Common myeloid progenitor, CD34-positive (primary cell): ENCODE measurements around the gene SMARCC1.

ENCODE experiments used
- CTCF ChIA-PET: fragments of 350-600 bp; sonication (Branson Sonifier 250); formaldehyde crosslinking; loops from one replicate; lab custom pipeline; 2021; ENCODE audit warnings: antibody characterized with exemption; lab: Charles Lee
- POLR2A ChIA-PET: fragments of 350-600 bp; sonication (Branson Sonifier 250); formaldehyde crosslinking; loops from one replicate; lab custom pipeline; 2021; ENCODE audit warnings: antibody characterized with exemption; lab: Charles Lee
- DNase-seq, 3 donors: peaks; one replicate each; pipeline versions ENCODE4 v3.0.0 to v3.0.0-alpha.2; 2013
- H3K27ac ChIP-seq, 2 experiments: 1 replicate in 1 of 2; 2 replicates in 1 of 2; pipeline ENCODE4 v1.7.0; 2013; ENCODE audit warnings: inconsistent platforms in 2 of 2, low read length in 2 of 2, mild to moderate bottlenecking in 2 of 2, low read depth in 1 of 2, moderate library complexity in 1 of 2; ENCODE audit not compliant: severe bottlenecking in 2 of 2, insufficient read depth in 1 of 2, poor library complexity in 1 of 2
- H3K27me3 ChIP-seq, 5 experiments: replicated peaks in 2 of 5; 1 replicate in 3 of 5; 2 replicates in 2 of 5; pipeline versions ENCODE4 v1.6.1 to v1.7.0; 2013; ENCODE audit warnings: low read length in 4 of 5, mild to moderate bottlenecking in 2 of 5, moderate library complexity in 2 of 5, inconsistent platforms in 1 of 5; ENCODE audit not compliant: insufficient read depth in 5 of 5, control insufficient read depth in 4 of 5
- H3K36me3 ChIP-seq, 4 experiments: 1 replicate in 2 of 4; 2 replicates in 2 of 4; pipeline versions ENCODE4 v1.6.1 to v1.7.0; 2013; ENCODE audit warnings: low read length in 3 of 4, control low read depth in 1 of 4, mild to moderate bottlenecking in 1 of 4; ENCODE audit not compliant: control insufficient read depth in 4 of 4, insufficient read depth in 4 of 4
- H3K4me1 ChIP-seq, 4 experiments: 1 replicate in 3 of 4; 2 replicates in 1 of 4; pipeline versions ENCODE4 v1.6.1 to v1.7.1; 2013; ENCODE audit warnings: low read length in 3 of 4, mild to moderate bottlenecking in 3 of 4, control low read depth in 1 of 4, inconsistent platforms in 1 of 4, moderate library complexity in 1 of 4; ENCODE audit not compliant: control insufficient read depth in 4 of 4, insufficient read depth in 4 of 4; ENCODE audit errors: control extremely low read depth in 1 of 4
- H3K4me3 ChIP-seq, 7 experiments: 1 replicate in 4 of 7; 2 replicates in 3 of 7; pipeline versions ENCODE4 v1.5.1 to v1.7.0; 2013; ENCODE audit warnings: mild to moderate bottlenecking in 7 of 7, low read length in 6 of 7, moderate library complexity in 6 of 7, inconsistent platforms in 2 of 7, low read depth in 2 of 7, control low read depth in 1 of 7; ENCODE audit not compliant: insufficient read depth in 4 of 7, control insufficient read depth in 1 of 7; ENCODE audit errors: extremely low read depth in 1 of 7
- H3K9me3 ChIP-seq, 5 experiments: 1 replicate in 4 of 5; 2 replicates in 1 of 5; pipeline versions ENCODE4 v1.6.1 to v1.7.1; 2013; ENCODE audit warnings: low read length in 4 of 5, mild to moderate bottlenecking in 2 of 5, inconsistent platforms in 1 of 5, low read depth in 1 of 5, moderate library complexity in 1 of 5; ENCODE audit not compliant: control insufficient read depth in 4 of 5, insufficient read depth in 2 of 5; ENCODE audit errors: control extremely low read depth in 1 of 5
- WGBS: methylation state at CpG from one replicate; pipeline ENCODE4 v1.1.5; 2013; ENCODE audit not compliant: insufficient coverage; 5-methylcytosine and 5-hydroxymethylcytosine counted together

Gene SMARCC1

DNA sequence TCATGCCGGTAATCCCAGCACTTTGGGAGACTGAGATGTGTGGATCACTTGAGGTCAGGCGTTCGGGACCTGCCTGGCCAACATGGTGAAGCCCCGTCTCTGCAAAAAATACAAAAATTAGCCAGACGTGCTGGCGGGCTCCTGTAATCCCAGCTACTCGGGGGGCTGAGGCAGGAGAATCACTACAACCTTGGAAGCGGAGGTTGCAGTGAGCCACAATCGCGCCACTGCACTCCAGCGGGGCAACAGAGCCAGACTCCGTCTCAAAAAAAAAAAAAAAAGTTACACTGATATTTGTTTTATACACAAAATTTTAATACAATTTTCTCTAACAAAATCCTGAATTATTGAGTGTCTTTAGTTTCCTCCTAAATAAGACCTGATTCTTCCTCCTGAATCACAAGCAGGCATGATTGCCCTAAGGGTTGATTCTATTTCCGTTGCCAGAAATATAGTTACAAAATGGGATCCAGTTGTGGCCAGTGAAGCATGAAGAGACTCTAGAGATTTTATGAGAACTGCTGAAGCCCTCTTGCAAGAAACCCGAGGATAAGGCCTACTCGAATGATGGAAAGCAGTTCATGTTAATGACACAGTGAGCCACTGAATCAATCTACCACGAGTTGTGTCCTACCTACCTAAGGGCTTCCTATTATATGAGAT is 9.6 kb upstream of the SMARCC1 start:
- ChIA-PET POLR2A (no interaction called here), CTCF (interaction anchor here (3.0 kb wide), 1 partner anchor 9 kb away, joined by 10 read pairs; no protein-coding TSS in a partner anchor)
- no peak for DNase-seq
- peaks cover 0 to 3% (median 0%) of the 10 kb centered on the region in 5 experiments for H3K9me3 ChIP-seq
- H3K4me1 ChIP-seq, result peaks cover 0 to 2% (median 0%) of the 10 kb centered on the region in 4 experiments
- WGBS, result 98% methylated on average over 8 of the region's 16 CpGs
- H3K4me3 ChIP-seq, result no peak overlapping the region
- no peaks in the 10 kb centered on the region for H3K36me3 ChIP-seq
- no peaks in the 10 kb centered on the region for H3K27me3 ChIP-seq
- no peak overlapping the region for H3K27ac ChIP-seq

DNA sequence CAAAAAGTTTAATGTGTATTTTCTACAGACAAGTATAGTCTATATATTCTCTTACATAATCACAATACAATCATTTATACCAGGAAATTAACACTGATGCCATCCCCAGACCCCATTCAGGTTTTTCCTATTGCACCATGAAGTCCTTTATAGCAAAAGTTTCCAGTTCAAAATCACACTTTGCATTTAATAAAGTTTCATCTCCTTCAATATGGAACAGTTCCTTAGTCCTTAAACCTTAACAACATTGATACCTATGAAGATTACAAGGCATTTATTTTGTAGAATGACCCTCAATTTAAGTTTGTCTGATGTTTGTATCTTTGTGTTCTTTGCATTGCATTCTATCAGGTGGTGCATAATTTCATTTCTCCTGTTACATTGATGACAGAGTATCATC is 2.0 kb upstream of the SMARCC1 start:
- Histone ChIP-seq H3K4me3 (no peak overlapping the region), H3K27me3 (no peaks in the 10 kb centered on the region), H3K27ac (no peak overlapping the region), H3K4me1 (peaks cover 19 to 33% (median 21%) of the 10 kb centered on the region in 4 experiments), H3K9me3 (no peaks in the 10 kb centered on the region), H3K36me3 (peaks cover 0 to 1% (median under 1%) of the 10 kb centered on the region in 4 experiments)
- DNase-seq, result no peak
- POLR2A ChIA-PET, result no interaction called here
- CTCF ChIA-PET, result no interaction called here

DNA sequence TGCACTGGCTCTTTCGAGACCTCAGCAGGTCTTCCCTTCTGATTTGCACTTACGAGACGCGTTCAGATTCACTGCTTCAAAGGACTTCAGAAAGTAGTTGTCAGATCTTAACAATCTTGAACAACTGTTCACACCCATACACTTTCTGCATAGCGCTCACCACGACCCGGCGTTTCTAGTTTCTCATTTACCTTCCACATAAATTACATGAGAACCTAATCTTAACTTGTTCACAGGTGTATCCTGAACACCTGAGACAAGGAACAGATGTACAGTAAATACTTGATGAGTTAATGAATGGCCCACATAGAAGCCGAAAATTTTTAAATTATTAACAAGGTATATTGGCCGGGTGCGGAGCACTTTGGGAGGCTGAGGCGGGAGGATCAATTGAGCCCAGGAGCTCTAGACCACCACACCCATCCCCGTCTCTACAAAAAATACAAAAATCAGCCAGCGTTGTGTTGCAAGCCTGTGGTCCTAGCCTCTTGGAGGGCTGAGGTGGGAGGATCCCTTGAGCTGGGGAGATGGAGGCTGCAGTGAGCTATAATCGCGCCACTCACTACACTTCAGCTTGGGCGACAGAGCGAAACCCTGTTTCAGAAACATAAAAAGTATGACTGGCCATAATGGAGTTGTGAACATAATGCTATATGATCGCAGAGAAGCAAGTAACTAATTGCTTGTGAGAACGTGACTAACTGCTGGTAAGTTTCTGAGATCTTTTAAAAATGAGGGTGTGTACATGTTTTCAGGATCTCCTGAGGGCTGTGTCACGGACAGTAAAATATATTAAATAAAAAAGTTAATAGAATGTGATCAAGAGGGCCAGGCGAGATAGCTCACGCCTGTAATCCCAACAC is 984 bp upstream of the SMARCC1 start:
- WGBS, result 63% methylated on average over 11 of the region's 23 CpGs
- H3K9me3 ChIP-seq, result no peaks in the 10 kb centered on the region
- H3K27me3 ChIP-seq, result no peaks in the 10 kb centered on the region
- H3K36me3 ChIP-seq, result peaks cover 0 to 3% (median 2%) of the 10 kb centered on the region in 4 experiments
- H3K4me3 ChIP-seq, result peak overlapping the region; percentile 89 to 99 (median 97)
- ChIA-PET CTCF (interaction anchor here (0.7 kb wide), 1 partner anchor 19 kb away, joined by 4 read pairs; no protein-coding TSS in a partner anchor), POLR2A (no interaction called here)
- DNase-seq, result no peak
- peaks cover 19 to 33% (median 21%) of the 10 kb centered on the region in 4 experiments for H3K4me1 ChIP-seq
- H3K27ac ChIP-seq, result peak overlapping the region; percentile 93 to 98

DNA sequence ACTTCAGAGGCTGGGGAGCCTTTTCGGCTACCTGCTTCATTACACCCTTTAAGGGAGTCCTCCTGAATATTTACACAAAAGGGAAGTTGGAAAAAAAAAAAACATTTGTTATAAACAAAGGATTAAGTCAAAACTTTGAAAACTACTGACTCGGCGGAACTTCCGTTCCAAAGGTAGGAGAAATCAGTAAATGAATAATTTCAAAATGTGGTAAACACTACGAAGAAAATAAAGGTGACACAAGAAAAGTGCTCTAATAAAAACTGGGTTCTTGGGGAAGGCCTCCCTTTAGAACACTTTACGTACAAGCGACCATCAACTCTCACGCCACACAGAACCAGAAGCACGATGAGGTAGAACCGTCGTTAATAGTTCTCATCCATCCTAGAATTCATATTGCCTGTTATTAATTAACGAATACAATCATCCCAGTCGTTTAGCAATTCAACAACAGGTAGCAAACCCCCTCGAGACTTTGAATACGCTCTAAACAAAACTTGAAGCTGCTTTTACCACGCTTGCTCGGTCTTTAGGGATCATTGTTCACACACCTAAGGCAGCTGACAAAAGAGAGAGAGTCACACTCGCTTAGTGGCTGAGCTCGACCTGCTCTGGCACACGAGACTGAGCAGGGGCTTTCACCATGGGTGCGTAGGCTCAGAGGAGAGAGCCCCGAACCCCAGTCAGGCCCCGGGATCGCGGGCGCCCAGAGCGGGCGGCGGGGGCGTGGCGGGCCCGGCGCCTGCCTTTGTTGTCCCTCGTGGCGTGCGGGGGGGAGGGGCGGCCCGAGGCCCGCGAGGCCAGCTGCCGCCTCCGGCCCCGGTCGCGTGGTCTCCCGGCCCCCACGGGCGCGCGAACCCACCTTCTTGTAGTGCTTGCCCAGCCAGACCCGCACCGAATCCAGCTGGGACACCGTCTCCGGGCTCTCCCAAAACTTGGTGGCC is 680 bp downstream of the SMARCC1 start:
- H3K27me3 ChIP-seq, result no peaks in the 10 kb centered on the region
- ChIA-PET POLR2A (no interaction called here), CTCF (interaction anchor here (1.1 kb wide), 1 partner anchor 66 kb away, joined by 3 read pairs; no protein-coding TSS in a partner anchor)
- peaks cover 0 to 3% (median 2%) of the 10 kb centered on the region in 4 experiments for H3K36me3 ChIP-seq
- peak; percentile 18 to 68 (median 55) for DNase-seq
- H3K4me1 ChIP-seq, result peaks cover 19 to 33% (median 21%) of the 10 kb centered on the region in 4 experiments
- H3K27ac ChIP-seq, result peak overlapping the region; percentile 93 to 98
- WGBS, result 0% methylated on average over 45 of the region's 54 CpGs
- peak overlapping the region; percentile 89 to 99 (median 97) for H3K4me3 ChIP-seq
- H3K9me3 ChIP-seq, result no peaks in the 10 kb centered on the region

DNA sequence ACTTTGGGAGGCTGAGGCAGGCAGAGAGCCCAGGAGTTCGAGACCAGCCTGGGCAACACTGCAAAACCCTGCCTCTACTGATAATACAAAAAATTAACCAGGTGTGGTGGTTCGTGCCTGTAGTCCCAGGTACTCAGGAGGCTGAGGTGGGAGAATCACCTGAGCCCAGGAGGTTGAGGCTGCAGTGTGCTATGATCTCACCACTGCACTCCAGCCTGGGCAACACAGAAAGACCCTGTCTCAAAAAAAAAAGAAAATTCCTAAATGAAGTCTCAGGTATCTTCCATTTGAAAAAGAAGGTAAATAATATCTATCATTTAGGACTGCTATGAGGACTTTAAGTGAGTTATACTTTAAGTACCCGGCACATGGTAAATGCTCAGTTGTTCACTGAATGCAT is 2.9 kb downstream of the SMARCC1 start:
- no peaks in the 10 kb centered on the region for H3K9me3 ChIP-seq
- CTCF ChIA-PET, result no interaction called here
- H3K4me1 ChIP-seq, result peaks cover 19 to 33% (median 21%) of the 10 kb centered on the region in 4 experiments
- peaks cover 2 to 4% (median 3%) of the 10 kb centered on the region in 4 experiments for H3K36me3 ChIP-seq
- H3K27ac ChIP-seq, result peak overlapping the region in 1 of 2 experiments; percentile 43
- 89% methylated on average over 2 of the region's 3 CpGs for WGBS
- H3K27me3 ChIP-seq, result no peaks in the 10 kb centered on the region
- H3K4me3 ChIP-seq, result peak overlapping the region in 4 of 7 experiments; percentile 6 to 99 (median 97)
- POLR2A ChIA-PET, result no interaction called here
- DNase-seq, result no peak

DNA sequence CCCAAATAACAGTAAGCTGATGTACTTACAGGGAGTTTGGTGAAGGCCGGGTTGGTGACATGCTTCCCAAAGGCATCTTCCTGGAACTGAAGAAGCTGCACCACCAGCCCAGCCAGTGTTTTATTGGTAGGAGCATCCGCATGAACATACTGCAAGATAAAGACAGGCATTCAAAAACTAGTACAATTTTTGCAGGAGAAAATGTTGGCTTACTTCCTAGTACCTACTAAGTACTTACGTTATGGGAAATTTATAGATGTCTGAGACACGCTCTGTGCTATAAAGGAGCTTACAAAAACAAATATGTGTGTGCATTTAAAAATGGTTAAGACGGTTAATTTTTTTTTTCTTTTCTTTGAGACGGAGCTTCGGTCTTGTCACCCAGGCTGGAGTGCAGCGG is 8.9 kb downstream of the SMARCC1 start:
- no peaks in the 10 kb centered on the region for H3K4me1 ChIP-seq
- no peak overlapping the region for H3K4me3 ChIP-seq
- ChIA-PET POLR2A (interaction anchor here (0.7 kb wide), 1 partner anchor 57 kb away, joined by 3 read pairs; no protein-coding TSS in a partner anchor), CTCF (no interaction called here)
- H3K27ac ChIP-seq, result no peak overlapping the region
- WGBS, result 98% methylated on average over 7 of the region's 8 CpGs
- H3K27me3 ChIP-seq, result no peaks in the 10 kb centered on the region
- DNase-seq, result no peak
- H3K9me3 ChIP-seq, result no peaks in the 10 kb centered on the region
- peaks cover 8 to 26% (median 22%) of the 10 kb centered on the region in 4 experiments for H3K36me3 ChIP-seq
